Fibroblast of pulmonary artery (primary cell): Measurements from ENCODE around the gene ZNRF3.
"Not testable (repeated sequence)": the region's sequence is repeated elsewhere in the genome, so short reads cannot be mapped to it uniquely, and the experiment has no call there.

Source experiments
- DNase-seq: peaks from one replicate; pipeline ENCODE4 v3.0.0-alpha.2; 2010; ENCODE audit warnings: low read depth
- H3K4me3 ChIP-seq: replicated peaks from 2 replicates; pipeline ENCODE4 v1.5.1; 2011; ENCODE audit warnings: low read depth, mild to moderate bottlenecking, control low read depth, low read length, moderate library complexity
- CTCF ChIP-seq: IDR thresholded peaks from 2 replicates; pipeline ENCODE4 v1.5.1; 2011; ENCODE audit warnings: mild to moderate bottlenecking, control low read depth, low read length, inconsistent platforms; ENCODE audit errors: missing control alignments

Gene ZNRF3

GRCh38 chr22:28942333-28942732 is 59.0 kb downstream of the ZNRF3 start:
- no peak for DNase-seq
- TF ChIP-seq CTCF = no peak
- no peak overlapping the region for H3K4me3 ChIP-seq

- TF ChIP-seq CTCF = no peak
- H3K4me3 ChIP-seq = no peak overlapping the region
- DNase-seq = no peak
These were observed 59.6 kb downstream of the ZNRF3 start for GRCh38 chr22:28942801-28943500.

- H3K4me3 ChIP-seq = no peak overlapping the region
- no peak for DNase-seq
- no peak for TF ChIP-seq CTCF
These were observed 60.1 kb downstream of the ZNRF3 start for GRCh38 chr22:28943501-28943879.

- DNase-seq = no peak
- H3K4me3 ChIP-seq = no peak overlapping the region
These were observed 63.8 kb downstream of the ZNRF3 start for GRCh38 chr22:28947125-28947524.

GRCh38 chr22:28948424-28948823 is 65.1 kb downstream of the ZNRF3 start:
- no peak for DNase-seq
- H3K4me3 ChIP-seq = no peak overlapping the region
- TF ChIP-seq CTCF = no peak

More at GRCh38 chr22:28947125-28947524, 63.8 kb downstream of the ZNRF3 start:
- no peak for TF ChIP-seq CTCF

GRCh38 chr22:28948860-28949551 is 65.6 kb downstream of the ZNRF3 start:
- H3K4me3 ChIP-seq, DNase-seq: not testable (repeated sequence)

GRCh38 chr22:28949788-28950187 is 66.4 kb downstream of the ZNRF3 start:
- peak; percentile 51 for DNase-seq
- no peak overlapping the region for H3K4me3 ChIP-seq
- TF ChIP-seq CTCF = no peak
